Activated CD4-positive, alpha-beta T cell treated with anti-CD3 and anti-CD28 coated beads, Interleukin-2, amount 10 ng/mL, durations not matched to agents 24 days and 14 days (primary cell): Measurements from ENCODE around the gene PADI1. TPM values are rescaled to one million over a fixed set of nuclear protein-coding genes. Genes with fewer than 3 reads are reported as not detected.
A peak's percentile ranks its signal among the peaks of the same experiment; 100 is the strongest.

Source experiments
- DNase-seq: peaks from one replicate; pipeline ENCODE4 v3.0.0; 2022
- H3K27ac Mint-ChIP-seq: one replicate; pipeline ENCODE4 v1.8.0; 2022; ENCODE audit warnings: mild to moderate bottlenecking, mixed read lengths
- H3K27me3 Mint-ChIP-seq: one replicate; pipeline ENCODE4 v1.8.0; 2022; ENCODE audit warnings: mixed read lengths
- H3K36me3 Mint-ChIP-seq: one replicate; pipeline ENCODE4 v1.8.0; 2022; ENCODE audit warnings: low read depth, mild to moderate bottlenecking, mixed read lengths
- H3K4me1 Mint-ChIP-seq: one replicate; pipeline ENCODE4 v1.8.0; 2021; ENCODE audit warnings: mixed read lengths
- H3K4me3 Mint-ChIP-seq: one replicate; pipeline ENCODE4 v1.8.0; 2022; ENCODE audit warnings: mild to moderate bottlenecking, moderate library complexity, mixed read lengths
- H3K9me3 Mint-ChIP-seq: one replicate; pipeline ENCODE4 v1.8.0; 2021; ENCODE audit warnings: mixed read lengths
- intact Hi-C: fragments of 100-400 bp; cut with micrococcal nuclease; formaldehyde crosslinking; loops from one replicate; pipeline ENCODE4 v1.15.1; 2023
- total RNA-seq: library from RNA; stranded (reverse); gene quantifications from 2 replicates; pipeline ENCODE4 v1.2.3, GENCODE V29; 2022

The PADI1 gene
- total RNA-seq, 1 donor from 2014 or later: not detected

DNA sequence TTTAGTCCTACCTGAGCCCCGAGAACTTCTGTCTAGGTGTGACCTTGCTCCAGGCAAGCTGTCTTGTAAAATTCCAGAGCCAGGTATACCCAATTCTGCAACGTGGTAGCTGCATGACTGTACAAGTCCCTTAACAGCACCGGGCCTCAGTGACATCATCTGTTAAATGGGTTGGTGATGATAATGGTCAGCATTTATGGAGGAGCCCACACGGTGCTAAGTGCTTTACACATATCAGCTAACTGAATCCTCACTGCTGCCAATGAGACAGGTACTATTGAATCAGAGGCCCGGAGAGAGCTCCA lies 37.2 kb upstream of the PADI1 start:
- Mint-ChIP-seq H3K36me3 (no peaks in the 10 kb centered on the region), H3K9me3 (no peaks in the 10 kb centered on the region), H3K27me3 (peaks cover 4% of the 10 kb centered on the region), H3K4me3 (no peak overlapping the region), H3K4me1 (no peaks in the 10 kb centered on the region), H3K27ac (no peak overlapping the region)
- DNase-seq: no peak
- intact Hi-C loops: no loop called here

- no peak overlapping the region for H3K27ac Mint-ChIP-seq
- intact Hi-C loops: no loop called here
Observed at GRCh38 chr1:17168091-17168876, 36.6 kb upstream of the PADI1 start.

DNA sequence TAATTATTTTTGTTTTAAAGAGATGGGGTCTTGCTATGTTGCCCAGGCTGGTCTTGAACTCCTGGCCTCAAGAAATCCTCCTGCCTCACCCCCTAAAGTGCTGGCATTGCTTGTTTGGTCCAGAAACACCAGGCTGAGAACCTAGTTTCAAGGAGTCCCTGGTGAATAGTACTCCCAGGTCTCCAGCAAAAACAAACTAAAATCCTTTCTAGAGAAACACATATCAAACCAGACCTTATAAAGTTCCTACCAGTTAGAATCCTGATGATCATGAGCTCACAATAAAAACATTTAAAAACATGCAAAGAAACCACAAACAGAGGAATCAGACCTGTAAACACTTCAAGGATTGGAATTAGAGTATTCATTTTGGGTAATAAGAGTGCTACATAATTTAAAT lies 34.4 kb upstream of the PADI1 start:
- H3K27me3 Mint-ChIP-seq: peaks cover 8% of the 10 kb centered on the region
- H3K9me3 Mint-ChIP-seq: peaks cover 11% of the 10 kb centered on the region
- no peaks in the 10 kb centered on the region for H3K4me1 Mint-ChIP-seq
- H3K27ac Mint-ChIP-seq: no peak overlapping the region
- H3K36me3 Mint-ChIP-seq: no peaks in the 10 kb centered on the region
- no peak for DNase-seq
- H3K4me3 Mint-ChIP-seq: no peak overlapping the region
- intact Hi-C loops: no loop called here

More at GRCh38 chr1:17168091-17168876, 36.6 kb upstream of the PADI1 start:
- H3K4me3 Mint-ChIP-seq: no peak overlapping the region
- H3K27me3 Mint-ChIP-seq: peaks cover 5% of the 10 kb centered on the region
- H3K4me1 Mint-ChIP-seq: no peaks in the 10 kb centered on the region
- DNase-seq: no peak
- H3K9me3 Mint-ChIP-seq: no peaks in the 10 kb centered on the region
- H3K36me3 Mint-ChIP-seq: no peaks in the 10 kb centered on the region

GRCh38 chr1:17173217-17173616 lies 31.7 kb upstream of the PADI1 start:
- Mint-ChIP-seq H3K27me3 (peaks cover 21% of the 10 kb centered on the region), H3K9me3 (peaks cover 11% of the 10 kb centered on the region), H3K27ac (no peak overlapping the region), H3K36me3 (no peaks in the 10 kb centered on the region), H3K4me3 (no peak overlapping the region), H3K4me1 (no peaks in the 10 kb centered on the region)
- intact Hi-C loops: no loop called here
- DNase-seq: no peak

GRCh38 chr1:17176306-17177061 lies 28.4 kb upstream of the PADI1 start:
- Mint-ChIP-seq H3K4me1 (peaks cover 9% of the 10 kb centered on the region), H3K27ac (no peak overlapping the region), H3K27me3 (peaks cover 39% of the 10 kb centered on the region), H3K9me3 (peaks cover 11% of the 10 kb centered on the region), H3K36me3 (no peaks in the 10 kb centered on the region), H3K4me3 (no peak overlapping the region)
- no peak for DNase-seq
- intact Hi-C loops: no loop called here

- Mint-ChIP-seq H3K4me3 (no peak overlapping the region), H3K9me3 (peaks cover 11% of the 10 kb centered on the region), H3K4me1 (peaks cover 17% of the 10 kb centered on the region), H3K27me3 (peaks cover 39% of the 10 kb centered on the region), H3K27ac (no peak overlapping the region), H3K36me3 (no peaks in the 10 kb centered on the region)
- no peak for DNase-seq
- intact Hi-C loops: no loop called here
Observed at GRCh38 chr1:17177651-17178050, 27.3 kb upstream of the PADI1 start.

- intact Hi-C loops: no loop called here
- no peaks in the 10 kb centered on the region for H3K36me3 Mint-ChIP-seq
- peak; percentile 70 for DNase-seq
- H3K27me3 Mint-ChIP-seq: peaks cover 30% of the 10 kb centered on the region
- H3K4me1 Mint-ChIP-seq: peaks cover 20% of the 10 kb centered on the region
- H3K9me3 Mint-ChIP-seq: no peaks in the 10 kb centered on the region
- no peak overlapping the region for H3K27ac Mint-ChIP-seq
- H3K4me3 Mint-ChIP-seq: peak overlapping the region; percentile 47
Observed at GRCh38 chr1:17181781-17182464, 23.0 kb upstream of the PADI1 start.

- no peaks in the 10 kb centered on the region for H3K36me3 Mint-ChIP-seq
- no peaks in the 10 kb centered on the region for H3K9me3 Mint-ChIP-seq
- H3K4me3 Mint-ChIP-seq: no peak overlapping the region
- intact Hi-C loops: no loop called here
- H3K4me1 Mint-ChIP-seq: peaks cover 20% of the 10 kb centered on the region
- peaks cover 19% of the 10 kb centered on the region for H3K27me3 Mint-ChIP-seq
- DNase-seq: no peak
- H3K27ac Mint-ChIP-seq: no peak overlapping the region
Observed at GRCh38 chr1:17183388-17184160, 21.4 kb upstream of the PADI1 start.

DNA sequence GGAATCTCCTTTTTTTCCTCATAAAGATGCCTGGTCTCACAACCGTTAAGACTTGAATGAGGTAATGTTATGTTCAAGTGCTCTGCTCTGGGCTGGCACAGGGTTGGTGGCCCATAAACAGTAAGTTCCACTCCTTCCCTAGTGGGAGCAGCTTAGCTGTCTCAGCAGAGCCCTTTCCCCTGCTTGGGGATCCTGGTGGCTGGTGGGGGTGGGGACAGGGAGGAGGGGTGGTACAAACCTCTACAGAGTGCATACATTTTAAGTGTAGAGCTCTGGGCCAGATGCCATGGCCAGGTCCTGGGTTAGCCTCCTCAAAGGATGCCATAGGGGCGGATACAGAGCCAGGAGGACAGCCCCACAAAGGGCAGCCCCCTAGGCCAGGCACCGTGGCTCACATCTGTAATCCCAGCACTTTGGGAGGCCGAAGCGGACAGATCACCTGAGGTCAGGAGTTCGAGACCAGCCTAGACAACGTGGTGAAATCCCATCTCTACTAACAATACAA lies 20.7 kb upstream of the PADI1 start:
- Mint-ChIP-seq H3K9me3 (no peaks in the 10 kb centered on the region), H3K4me3 (no peak overlapping the region), H3K27ac (no peak overlapping the region), H3K36me3 (no peaks in the 10 kb centered on the region), H3K4me1 (peaks cover 20% of the 10 kb centered on the region), H3K27me3 (peaks cover 12% of the 10 kb centered on the region)
- no peak for DNase-seq
- intact Hi-C loops: no loop called here

- Mint-ChIP-seq H3K27ac (no peak overlapping the region), H3K9me3 (no peaks in the 10 kb centered on the region), H3K4me1 (peaks cover 20% of the 10 kb centered on the region), H3K4me3 (no peak overlapping the region), H3K36me3 (no peaks in the 10 kb centered on the region), H3K27me3 (peaks cover 10% of the 10 kb centered on the region)
- intact Hi-C loops: no loop called here
- DNase-seq: no peak
Observed at GRCh38 chr1:17184822-17185484, 20.0 kb upstream of the PADI1 start.

GRCh38 chr1:17185485-17185860 lies 19.5 kb upstream of the PADI1 start:
- H3K27me3 Mint-ChIP-seq: peaks cover 5% of the 10 kb centered on the region
- no peak for DNase-seq
- intact Hi-C loops: no loop called here
- no peaks in the 10 kb centered on the region for H3K36me3 Mint-ChIP-seq
- H3K4me1 Mint-ChIP-seq: peaks cover 18% of the 10 kb centered on the region
- no peaks in the 10 kb centered on the region for H3K9me3 Mint-ChIP-seq
- no peak overlapping the region for H3K4me3 Mint-ChIP-seq
- no peak overlapping the region for H3K27ac Mint-ChIP-seq

DNA sequence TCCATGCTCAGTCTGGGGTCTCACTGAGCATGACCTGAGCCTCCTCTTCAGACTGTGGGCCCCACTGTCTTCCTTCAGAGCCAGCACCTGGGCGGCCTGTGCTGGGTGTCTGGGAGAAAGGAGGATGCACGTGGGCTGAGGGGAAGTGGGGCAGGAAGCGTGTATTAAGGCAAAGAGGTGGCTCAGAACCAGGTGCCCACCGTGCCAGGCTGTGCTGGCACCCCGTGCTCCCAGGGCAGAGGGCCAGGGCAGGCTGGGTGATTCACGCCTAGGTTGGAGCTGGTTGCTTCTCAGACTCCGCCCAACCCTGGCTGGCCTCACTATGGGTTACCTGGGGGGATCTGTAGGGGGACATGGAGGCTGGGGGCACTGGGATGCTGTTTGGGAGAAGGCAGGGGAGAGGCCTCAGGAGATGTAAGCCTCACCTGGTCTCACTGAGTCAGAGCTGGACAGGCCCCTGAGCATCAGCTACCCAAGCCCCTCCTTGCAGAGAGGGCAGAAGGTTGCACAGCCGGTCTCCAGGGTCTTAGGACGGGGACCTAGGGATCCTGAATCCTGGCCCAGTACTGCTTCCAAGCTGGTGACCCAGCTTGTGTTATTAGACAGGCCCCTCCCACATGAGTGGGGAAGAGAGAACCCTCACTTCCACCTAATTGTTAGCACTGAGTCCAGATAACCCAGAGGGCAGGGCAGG lies 18.6 kb upstream of the PADI1 start:
- intact Hi-C loops: no loop called here
- Mint-ChIP-seq H3K27ac (no peak overlapping the region), H3K4me1 (peaks cover 12% of the 10 kb centered on the region)

GRCh38 chr1:17187051-17187450 lies 17.9 kb upstream of the PADI1 start:
- no peak overlapping the region for H3K4me3 Mint-ChIP-seq
- no peak overlapping the region for H3K27ac Mint-ChIP-seq
- intact Hi-C loops: no loop called here
- peaks cover 5% of the 10 kb centered on the region for H3K27me3 Mint-ChIP-seq
- no peaks in the 10 kb centered on the region for H3K9me3 Mint-ChIP-seq
- H3K4me1 Mint-ChIP-seq: peaks cover 5% of the 10 kb centered on the region
- no peaks in the 10 kb centered on the region for H3K36me3 Mint-ChIP-seq
- DNase-seq: no peak

More for the DNA sequence above, 18.6 kb upstream of the PADI1 start:
- Mint-ChIP-seq H3K36me3 (no peaks in the 10 kb centered on the region), H3K4me3 (no peak overlapping the region), H3K27me3 (no peaks in the 10 kb centered on the region), H3K9me3 (no peaks in the 10 kb centered on the region)
- no peak for DNase-seq
